ENCODE measurements around the gene MYLK3.

DNA sequence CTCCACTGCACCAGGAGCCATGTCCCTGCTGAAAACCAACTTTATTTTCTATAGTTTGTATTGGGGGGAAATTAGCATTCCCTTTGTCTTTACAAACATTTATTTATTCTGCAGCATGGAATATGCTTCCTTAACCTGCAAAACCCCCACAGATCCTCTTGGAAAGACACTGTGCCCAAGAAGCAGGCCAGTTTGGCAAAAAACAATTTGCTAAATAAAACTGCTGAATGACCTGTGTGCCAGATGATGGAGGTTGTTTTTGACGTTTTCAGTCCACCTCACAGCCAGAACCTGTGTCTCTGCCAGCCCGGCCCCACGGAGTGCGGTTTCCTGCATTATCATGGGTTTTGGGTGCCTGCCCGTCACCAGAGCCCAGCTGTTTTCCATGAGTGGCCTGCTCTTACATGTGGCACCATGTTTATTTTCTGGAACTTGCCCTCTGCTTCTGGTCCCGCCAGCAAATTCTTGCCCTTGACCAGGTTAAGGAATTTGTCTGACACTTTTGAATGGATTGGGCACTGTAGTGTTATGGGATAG, 32.3 kb downstream of the MYLK3 start:
- TF ChIP-seq, protein P1, sequence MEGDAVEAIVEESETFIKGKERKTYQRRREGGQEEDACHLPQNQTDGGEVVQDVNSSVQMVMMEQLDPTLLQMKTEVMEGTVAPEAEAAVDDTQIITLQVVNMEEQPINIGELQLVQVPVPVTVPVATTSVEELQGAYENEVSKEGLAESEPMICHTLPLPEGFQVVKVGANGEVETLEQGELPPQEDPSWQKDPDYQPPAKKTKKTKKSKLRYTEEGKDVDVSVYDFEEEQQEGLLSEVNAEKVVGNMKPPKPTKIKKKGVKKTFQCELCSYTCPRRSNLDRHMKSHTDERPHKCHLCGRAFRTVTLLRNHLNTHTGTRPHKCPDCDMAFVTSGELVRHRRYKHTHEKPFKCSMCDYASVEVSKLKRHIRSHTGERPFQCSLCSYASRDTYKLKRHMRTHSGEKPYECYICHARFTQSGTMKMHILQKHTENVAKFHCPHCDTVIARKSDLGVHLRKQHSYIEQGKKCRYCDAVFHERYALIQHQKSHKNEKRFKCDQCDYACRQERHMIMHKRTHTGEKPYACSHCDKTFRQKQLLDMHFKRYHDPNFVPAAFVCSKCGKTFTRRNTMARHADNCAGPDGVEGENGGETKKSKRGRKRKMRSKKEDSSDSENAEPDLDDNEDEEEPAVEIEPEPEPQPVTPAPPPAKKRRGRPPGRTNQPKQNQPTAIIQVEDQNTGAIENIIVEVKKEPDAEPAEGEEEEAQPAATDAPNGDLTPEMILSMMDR (conservative IDR thresholded peaks at IDR 0.05; ENCODE audit: low read length) = no peak
- TF ChIP-seq EZH2phosphoT487 (IDR thresholded peaks at IDR 0.05; ENCODE audit: borderline replicate concordance, low read depth, low read length) = no peak
